ENCODE results near the gene LRRFIP1.

LRRFIP1 gene

GRCh38 chr2:237642038-237642734 is 14.8 kb downstream of the LRRFIP1 start:
- no peak for DNase-seq

- DNase-seq: no peak
Observed at GRCh38 chr2:237643066-237643465, 15.7 kb downstream of the LRRFIP1 start.

- no peak for DNase-seq
Observed at GRCh38 chr2:237643582-237644380, 16.4 kb downstream of the LRRFIP1 start.

- no peak for DNase-seq
Observed at GRCh38 chr2:237644381-237644703, 17.0 kb downstream of the LRRFIP1 start.

GRCh38 chr2:237645261-237645660 is 17.9 kb downstream of the LRRFIP1 start:
- DNase-seq: no peak

- DNase-seq: no peak
Observed at GRCh38 chr2:237647176-237648015, 20.0 kb downstream of the LRRFIP1 start.

GRCh38 chr2:237648016-237648381 is 20.6 kb downstream of the LRRFIP1 start:
- no peak for DNase-seq

GRCh38 chr2:237649541-237650454 is 22.4 kb downstream of the LRRFIP1 start:
- no peak for DNase-seq

- no peak for DNase-seq
Observed at GRCh38 chr2:237650455-237650850, 23.1 kb downstream of the LRRFIP1 start.

GRCh38 chr2:237651761-237652160 is 24.4 kb downstream of the LRRFIP1 start:
- DNase-seq: no peak

GRCh38 chr2:237652181-237652580 is 24.8 kb downstream of the LRRFIP1 start:
- no peak for DNase-seq

GRCh38 chr2:237652854-237653253 is 25.5 kb downstream of the LRRFIP1 start:
- DNase-seq: no peak

GRCh38 chr2:237653776-237654558 is 26.6 kb downstream of the LRRFIP1 start:
- no peak for DNase-seq

- DNase-seq: no peak
Observed at GRCh38 chr2:237657063-237657462, 29.7 kb downstream of the LRRFIP1 start.

- DNase-seq: no peak
Observed at GRCh38 chr2:237660381-237660900, 33.1 kb downstream of the LRRFIP1 start.

- DNase-seq: no peak
Observed at GRCh38 chr2:237661270-237661669, 33.9 kb downstream of the LRRFIP1 start.

GRCh38 chr2:237661799-237662328 is 34.5 kb downstream of the LRRFIP1 start:
- DNase-seq: no peak

GRCh38 chr2:237662671-237663093 is 35.3 kb downstream of the LRRFIP1 start:
- DNase-seq: peak; percentile 83

- no peak for DNase-seq
Observed at GRCh38 chr2:237663517-237664110, 36.2 kb downstream of the LRRFIP1 start.

GRCh38 chr2:237664151-237664550 is 36.8 kb downstream of the LRRFIP1 start:
- no peak for DNase-seq

- DNase-seq: no peak
Observed at GRCh38 chr2:237665713-237666143, 38.3 kb downstream of the LRRFIP1 start.
